Osteocyte (in vitro differentiated cells): Measurements from ENCODE around the gene OR1N1. TPM values are rescaled to one million over a fixed set of nuclear protein-coding genes. Genes with fewer than 3 reads are reported as not detected.

Experiments used
- DNase-seq: peaks from one replicate; pipeline ENCODE4 v3.0.0; 2021; ENCODE audit warnings: mixed read lengths; ENCODE audit not compliant: unreplicated experiment; ENCODE audit errors: extremely low spot score
- H3K27ac Mint-ChIP-seq: one replicate; pipeline ENCODE4 v1.8.0; 2021; ENCODE audit warnings: mild to moderate bottlenecking, mixed read lengths; ENCODE audit not compliant: unreplicated experiment
- H3K27me3 Mint-ChIP-seq: one replicate; pipeline ENCODE4 v1.8.0; 2021; ENCODE audit warnings: mixed read lengths; ENCODE audit not compliant: unreplicated experiment
- H3K36me3 Mint-ChIP-seq: one replicate; pipeline ENCODE4 v1.8.0; 2021; ENCODE audit warnings: mixed read lengths; ENCODE audit not compliant: unreplicated experiment
- H3K4me1 Mint-ChIP-seq: one replicate; pipeline ENCODE4 v1.8.0; 2021; ENCODE audit warnings: mixed read lengths; ENCODE audit not compliant: unreplicated experiment
- H3K4me3 Mint-ChIP-seq: one replicate; pipeline ENCODE4 v1.8.0; 2021; ENCODE audit warnings: mild to moderate bottlenecking, moderate library complexity, mixed read lengths; ENCODE audit not compliant: unreplicated experiment
- H3K9me3 Mint-ChIP-seq: one replicate; pipeline ENCODE4 v1.8.0; 2021; ENCODE audit warnings: mixed read lengths; ENCODE audit not compliant: unreplicated experiment
- CTCF ChIP-seq: fragments of 200-600 bp; sonication (generic); IDR thresholded peaks from 2 replicates; pipeline ENCODE4 v1.5.0; 2021; ENCODE audit warnings: antibody characterized with exemption, mild to moderate bottlenecking, moderate library complexity
- long read RNA-seq: library from polyadenylated mRNA; unstranded; transcript quantifications from one replicate; pipeline ENCODE4 v2.0.0, GENCODE V29; 2021
- total RNA-seq: library from RNA; stranded (reverse); gene quantifications from 2 replicates; pipeline ENCODE4 v1.2.1, GENCODE V29; 2021

Gene OR1N1
- total RNA-seq: not detected in 2 replicates
- long read RNA-seq: 0 reads

- H3K36me3 Mint-ChIP-seq: no peaks in the 10 kb centered on the region
- no peak for DNase-seq
- no peak within 1 kb of the TSS for H3K27ac Mint-ChIP-seq
- H3K4me3 Mint-ChIP-seq: no peak within 1 kb of the TSS
- H3K27me3 Mint-ChIP-seq: peaks cover 5% of the 10 kb centered on the region
- no peaks in the 10 kb centered on the region for H3K4me1 Mint-ChIP-seq
- no peaks in the 10 kb centered on the region for H3K9me3 Mint-ChIP-seq
- TF ChIP-seq CTCF: no peak
Measured at GRCh38 chr9:122527193-122527592, at the start of gene OR1N1. TSS of gene OR1N1 (minus strand) at chr9:122527293. CDS start at chr9:122527293, 0 bp downstream.

GRCh38 chr9:122572456-122572855, 45.4 kb upstream of the OR1N1 start:
- no peaks in the 10 kb centered on the region for H3K4me1 Mint-ChIP-seq
- H3K4me3 Mint-ChIP-seq: no peak overlapping the region
- TF ChIP-seq CTCF: no peak
- peaks cover 16% of the 10 kb centered on the region for H3K27me3 Mint-ChIP-seq
- no peaks in the 10 kb centered on the region for H3K9me3 Mint-ChIP-seq
- no peak for DNase-seq
- no peaks in the 10 kb centered on the region for H3K36me3 Mint-ChIP-seq
- no peak overlapping the region for H3K27ac Mint-ChIP-seq

- Mint-ChIP-seq H3K36me3 (no peaks in the 10 kb centered on the region), H3K4me1 (no peaks in the 10 kb centered on the region), H3K27ac (no peak overlapping the region), H3K27me3 (no peaks in the 10 kb centered on the region), H3K9me3 (peaks cover 10% of the 10 kb centered on the region), H3K4me3 (no peak overlapping the region)
- no peak for TF ChIP-seq CTCF
- no peak for DNase-seq
Measured at GRCh38 chr9:122567901-122568300, 40.8 kb upstream of the OR1N1 start.

GRCh38 chr9:122562134-122562760, 35.2 kb upstream of the OR1N1 start:
- no peak for TF ChIP-seq CTCF
- H3K9me3 Mint-ChIP-seq: peaks cover 14% of the 10 kb centered on the region
- no peak for DNase-seq
- H3K36me3 Mint-ChIP-seq: no peaks in the 10 kb centered on the region
- H3K27ac Mint-ChIP-seq: no peak overlapping the region
- H3K4me1 Mint-ChIP-seq: no peaks in the 10 kb centered on the region
- H3K27me3 Mint-ChIP-seq: peaks cover 9% of the 10 kb centered on the region
- no peak overlapping the region for H3K4me3 Mint-ChIP-seq

- Mint-ChIP-seq H3K4me3 (no peak overlapping the region), H3K36me3 (no peaks in the 10 kb centered on the region), H3K27me3 (peaks cover 9% of the 10 kb centered on the region), H3K27ac (no peak overlapping the region), H3K9me3 (peaks cover 14% of the 10 kb centered on the region), H3K4me1 (no peaks in the 10 kb centered on the region)
- DNase-seq: no peak
- TF ChIP-seq CTCF: no peak
Measured at GRCh38 chr9:122561446-122561845, 34.4 kb upstream of the OR1N1 start.
